ENCODE results near the gene MAGOHB.
"Not testable (repeated sequence)": the region's sequence is repeated elsewhere in the genome, so short reads cannot be mapped to it uniquely, and the experiment has no call there.

MAGOHB gene

DNA sequence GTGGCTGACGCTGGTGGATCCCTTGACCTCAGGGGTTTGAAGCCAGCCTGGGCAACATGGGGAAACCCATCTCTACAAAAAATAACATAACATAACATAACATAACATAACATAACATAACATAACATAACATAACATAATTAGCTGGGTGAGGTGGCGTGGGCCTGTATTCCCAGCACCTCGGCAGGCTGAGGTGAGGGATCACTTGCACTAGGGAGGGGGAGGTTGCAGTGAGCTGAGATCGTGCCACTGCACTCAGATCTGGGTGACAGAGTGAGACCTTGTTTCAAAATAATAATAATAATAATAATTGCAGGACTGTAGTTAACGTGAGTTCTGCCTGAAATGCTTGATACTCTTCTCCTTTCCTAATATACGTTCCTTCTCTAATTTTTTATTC is 1.3 kb downstream of the MAGOHB start:
- DNase-seq (ENCODE audit: low spot score) = no peak

DNA sequence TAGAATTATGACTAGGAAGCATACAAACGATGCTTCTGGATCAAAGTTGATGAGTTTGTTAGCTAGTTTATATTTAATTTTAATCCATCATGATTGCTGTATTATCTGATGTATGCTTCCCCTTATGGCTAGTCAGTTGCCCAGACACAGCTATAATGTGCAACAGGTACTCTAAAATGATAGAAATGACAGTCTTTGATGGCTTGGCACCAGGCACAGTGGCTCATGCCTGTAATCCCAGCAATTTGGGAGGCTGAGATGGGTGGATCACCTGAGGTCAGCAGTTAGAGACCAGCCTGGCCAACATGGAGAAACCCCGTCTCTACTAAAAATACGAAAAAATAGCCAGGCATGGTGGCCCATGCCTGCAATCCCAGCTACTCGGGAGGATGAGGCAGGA is 2.2 kb downstream of the MAGOHB start:
- DNase-seq (ENCODE audit: low spot score) = not testable (repeated sequence)

DNA sequence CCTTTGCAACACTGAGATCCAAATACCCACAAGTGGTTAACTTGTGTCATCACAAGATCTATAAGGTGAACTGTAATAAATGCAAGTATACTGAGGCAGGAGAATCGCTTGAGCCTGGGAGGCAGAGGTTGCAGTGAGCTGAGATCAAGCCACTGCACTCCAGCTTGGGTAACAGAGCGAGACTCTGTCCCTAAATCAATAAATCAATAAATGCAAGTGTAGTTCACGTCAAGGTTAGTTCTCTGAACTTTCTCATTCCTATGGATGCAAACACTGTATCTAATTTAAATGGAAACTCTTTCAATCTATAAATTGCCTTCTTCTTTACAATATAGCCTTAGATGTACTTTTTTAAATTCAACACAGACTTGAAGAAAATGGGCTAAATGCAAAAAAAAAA is 3.2 kb downstream of the MAGOHB start:
- DNase-seq (ENCODE audit: low spot score) = no peak

GRCh38 chr12:10607885-10608458 is 5.4 kb downstream of the MAGOHB start:
- DNase-seq (ENCODE audit: low spot score) = peak; percentile 15

DNA sequence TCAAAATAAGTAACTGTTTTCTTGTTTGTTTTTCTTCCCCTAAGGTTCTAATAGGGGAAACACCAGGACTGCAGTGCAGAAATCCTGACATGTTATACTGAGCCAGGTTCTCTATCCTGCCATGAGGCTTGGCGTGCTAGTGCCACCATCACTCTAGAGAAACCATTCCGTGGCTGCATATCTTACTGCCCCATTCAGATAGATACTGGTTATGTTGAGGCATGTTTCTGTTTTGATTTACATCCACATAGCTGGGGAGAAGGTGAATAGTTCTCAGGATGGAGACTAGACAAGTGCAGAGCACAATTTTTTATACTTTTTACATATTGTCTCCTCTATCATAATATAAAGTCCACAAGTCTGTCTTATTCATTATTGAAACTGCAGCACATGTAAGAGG is 11.5 kb downstream of the MAGOHB start:
- no peak for DNase-seq (ENCODE audit: low spot score)

DNA sequence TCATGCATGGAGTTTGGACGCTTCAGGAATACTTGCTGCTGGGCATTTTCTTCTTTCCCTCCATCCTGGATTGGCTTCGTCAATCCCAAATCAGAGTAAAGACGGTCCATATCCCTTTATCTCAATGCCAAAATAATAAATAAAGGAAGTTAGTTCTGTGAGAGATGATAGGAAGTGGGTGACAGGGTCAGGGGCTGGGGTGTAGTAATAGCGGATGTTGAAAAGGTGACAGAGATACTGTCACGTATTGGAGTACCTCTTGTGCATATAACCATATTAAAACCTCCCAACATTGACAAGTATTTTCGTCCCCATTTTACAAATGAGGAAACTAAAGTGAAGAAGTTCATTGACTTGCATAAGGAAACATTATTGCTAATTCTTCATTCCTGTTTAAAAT is 12.4 kb downstream of the MAGOHB start:
- no peak for DNase-seq (ENCODE audit: low spot score)

GRCh38 chr12:10595881-10596280 is 17.5 kb downstream of the MAGOHB start:
- no peak for DNase-seq (ENCODE audit: low spot score)

GRCh38 chr12:10590966-10591365 is 22.4 kb downstream of the MAGOHB start:
- DNase-seq (ENCODE audit: low spot score) = no peak

DNA sequence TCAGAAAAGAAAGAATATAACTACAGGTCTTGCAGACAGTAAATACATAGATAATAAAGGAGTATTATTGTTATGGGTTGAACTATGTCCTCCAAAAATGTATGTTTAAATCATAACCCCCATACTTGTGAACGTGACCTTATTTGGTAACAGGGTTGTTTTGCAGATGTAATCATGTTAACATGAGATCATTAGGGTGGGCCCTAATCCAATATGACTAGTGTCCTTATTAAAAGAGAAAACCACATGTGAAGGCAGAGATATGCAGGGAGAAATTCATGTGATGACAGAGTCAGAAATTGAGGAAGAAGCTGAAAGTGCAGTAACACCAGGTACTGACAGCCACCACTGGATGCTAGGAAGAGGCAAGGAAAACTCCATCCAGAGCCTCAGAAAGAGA is 29.0 kb downstream of the MAGOHB start:
- DNase-seq (ENCODE audit: low spot score) = no peak

GRCh38 chr12:10582704-10583103 is 30.7 kb downstream of the MAGOHB start:
- DNase-seq (ENCODE audit: low spot score) = no peak

DNA sequence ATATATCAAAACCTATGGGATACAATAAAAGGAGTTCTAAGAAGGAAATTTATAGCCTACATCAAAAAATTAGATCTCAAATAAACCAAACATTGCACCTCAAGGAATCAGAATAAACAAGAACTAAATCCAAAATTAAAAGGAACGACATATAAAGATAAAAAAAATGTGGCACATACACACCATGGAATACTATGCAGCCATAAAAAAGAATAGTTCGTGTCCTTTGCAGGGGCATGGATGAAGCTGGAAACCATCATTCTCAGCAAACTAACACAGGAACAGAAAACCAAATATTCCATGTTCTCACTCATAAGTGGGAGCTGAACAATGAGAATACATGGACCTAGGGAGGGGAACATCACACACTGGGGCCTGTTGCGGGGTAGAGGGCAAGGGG is 31.3 kb downstream of the MAGOHB start:
- DNase-seq (ENCODE audit: low spot score) = not testable (repeated sequence)

DNA sequence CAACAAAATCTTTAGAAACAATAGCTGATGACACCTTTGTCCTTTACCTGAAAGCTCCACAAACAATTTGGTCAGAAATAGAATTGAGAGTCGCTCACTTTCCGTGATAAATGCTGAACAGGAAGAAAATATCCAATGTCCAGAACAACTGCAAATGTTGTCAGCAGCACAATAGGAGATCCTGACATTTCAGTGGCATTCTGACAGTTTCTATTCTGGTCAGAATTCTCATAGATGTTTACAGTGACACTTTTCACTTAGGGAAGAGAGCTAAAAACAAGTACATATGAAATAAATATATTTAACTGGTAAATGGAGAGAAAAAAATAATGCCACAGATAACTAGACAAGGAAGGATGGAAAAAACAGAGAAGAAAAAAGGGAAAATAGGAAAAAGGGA is 39.1 kb downstream of the MAGOHB start:
- DNase-seq (ENCODE audit: low spot score) = no peak

DNA sequence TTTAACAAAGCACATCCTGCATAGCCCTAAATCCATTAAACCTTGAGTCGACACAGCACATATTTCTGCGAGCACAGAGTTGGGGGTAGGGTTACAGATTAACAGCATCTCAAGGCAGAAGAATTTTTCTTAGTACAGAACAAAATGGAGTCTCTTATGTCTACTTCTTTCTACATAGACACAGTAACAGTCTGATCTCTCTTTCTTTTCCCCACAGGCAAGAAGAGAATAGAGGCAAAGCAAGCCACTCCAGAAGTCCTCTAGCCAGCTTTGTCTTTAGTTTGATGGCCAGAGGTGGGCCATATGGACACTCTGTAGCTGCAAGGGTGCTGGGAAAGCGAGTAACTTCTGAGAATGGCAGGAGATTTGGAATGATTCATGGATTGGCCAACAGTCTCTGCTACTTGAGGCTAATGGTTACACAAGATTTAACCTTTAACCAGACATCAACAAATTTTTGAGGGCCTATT is 41.4 kb downstream of the MAGOHB start:
- DNase-seq (ENCODE audit: low spot score) = not testable (repeated sequence)

DNA sequence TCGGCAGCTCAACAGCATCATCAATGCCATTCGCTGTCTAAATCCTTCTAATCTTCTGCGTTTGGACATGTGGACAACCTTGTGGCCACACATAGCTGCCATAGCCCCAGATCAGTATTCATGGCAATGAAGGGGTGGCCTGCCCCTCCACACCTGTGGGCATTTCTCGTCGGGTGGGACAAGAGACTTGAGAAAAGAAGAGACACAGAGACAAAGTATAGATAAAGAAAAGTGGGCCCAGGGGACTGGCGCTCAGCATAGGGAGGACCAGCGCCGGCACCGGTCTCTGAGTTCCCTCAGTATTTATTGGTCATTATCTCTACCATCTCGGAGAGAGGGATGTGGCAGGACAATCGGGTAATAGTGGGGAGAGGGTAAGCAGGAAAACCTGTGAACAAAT is 42.3 kb downstream of the MAGOHB start:
- DNase-seq (ENCODE audit: low spot score) = no peak

- DNase-seq (ENCODE audit: low spot score) = no peak
Observed at GRCh38 chr12:10567813-10568212, 45.6 kb downstream of the MAGOHB start.

DNA sequence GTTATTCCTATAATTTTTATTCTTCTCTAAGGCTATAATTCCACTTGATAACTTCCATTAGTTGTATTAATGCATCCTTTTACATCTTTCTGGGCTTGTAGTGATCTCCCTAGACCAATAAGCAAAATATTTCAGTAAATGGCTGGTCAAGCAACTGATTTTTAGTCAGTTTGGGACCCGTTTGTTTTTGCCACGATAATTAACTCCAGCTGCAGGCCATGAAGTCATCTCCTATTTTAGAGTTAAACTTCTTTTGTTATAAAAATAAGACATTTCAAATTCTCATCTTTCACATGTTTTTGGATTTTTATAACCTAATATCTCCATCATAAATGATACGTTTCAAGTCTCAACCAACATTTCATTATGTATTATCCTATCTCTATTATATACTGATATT is 49.4 kb downstream of the MAGOHB start:
- DNase-seq (ENCODE audit: low spot score) = no peak

GRCh38 chr12:10563002-10563401 is 50.4 kb downstream of the MAGOHB start:
- no peak for DNase-seq (ENCODE audit: low spot score)

DNA sequence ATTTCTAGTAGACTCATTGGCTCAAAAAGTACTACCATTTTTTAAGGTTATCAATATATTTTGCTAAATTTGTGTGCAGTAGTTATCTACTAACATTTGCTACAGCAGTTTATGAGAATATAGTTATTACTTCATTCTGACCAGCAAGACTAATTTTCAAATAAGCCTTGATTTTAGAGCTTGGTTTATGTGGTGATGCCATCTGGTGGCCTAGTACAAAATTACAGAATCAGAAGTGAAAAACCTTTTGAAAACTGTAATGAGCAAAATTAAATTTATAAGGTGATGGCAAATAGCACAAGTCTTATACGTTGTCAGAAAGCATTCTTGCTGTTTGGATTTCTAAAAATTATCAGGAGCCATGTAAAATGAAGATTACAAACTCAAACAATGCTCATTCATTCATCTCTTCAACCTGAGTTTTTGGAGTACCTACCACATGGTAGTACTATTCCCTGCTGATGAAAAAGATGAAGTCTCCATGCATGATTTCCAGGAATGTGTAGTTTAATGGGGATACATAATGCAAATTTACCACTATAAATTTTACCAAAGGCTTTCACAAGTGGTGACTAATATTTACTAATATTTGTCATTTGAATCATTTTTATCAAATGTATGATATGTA is 51.0 kb downstream of the MAGOHB start:
- peak; percentile 54 for DNase-seq (ENCODE audit: low spot score)

- no peak for DNase-seq (ENCODE audit: low spot score)
Observed at GRCh38 chr12:10559244-10559643, 54.2 kb downstream of the MAGOHB start.

DNA sequence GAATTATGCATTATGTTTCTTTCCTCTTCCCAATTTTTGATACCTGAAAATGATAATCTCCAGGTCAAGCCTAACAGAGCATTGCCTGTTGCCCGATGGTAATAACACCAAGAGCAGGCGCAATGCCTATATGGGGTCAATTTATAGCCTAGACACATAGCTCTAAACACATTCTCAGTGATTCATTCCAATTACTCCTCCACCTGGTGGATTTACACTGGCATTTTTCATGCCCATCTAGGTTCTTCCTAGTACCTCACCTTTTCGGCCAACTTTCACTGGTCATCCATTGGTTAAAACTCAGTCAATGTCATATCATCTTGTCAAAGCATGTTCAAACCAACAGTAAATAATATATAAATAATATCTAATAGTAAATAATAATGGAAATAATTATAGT is 54.6 kb downstream of the MAGOHB start:
- no peak for DNase-seq (ENCODE audit: low spot score)

- no peak for DNase-seq (ENCODE audit: low spot score)
Observed at GRCh38 chr12:10558301-10558700, 55.1 kb downstream of the MAGOHB start.

DNA sequence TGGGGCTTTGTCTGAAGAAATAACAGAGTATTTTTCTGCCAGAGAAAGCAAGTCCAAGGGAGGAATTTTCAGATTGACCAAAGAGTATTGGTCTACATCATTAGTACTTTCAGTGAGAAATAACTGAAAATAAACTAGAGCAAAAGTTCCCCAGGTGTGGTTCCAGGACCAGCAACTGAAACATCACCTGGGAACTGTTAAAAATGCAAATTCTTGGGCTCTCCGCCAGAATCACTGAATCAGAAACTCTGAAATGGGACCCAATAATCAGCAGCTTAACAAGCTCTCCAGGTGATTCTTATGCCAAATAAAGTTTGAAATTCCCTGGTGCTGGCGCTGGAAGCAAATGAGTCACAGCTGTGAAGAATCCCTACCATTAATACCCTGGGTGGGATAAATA is 55.6 kb downstream of the MAGOHB start:
- DNase-seq (ENCODE audit: low spot score) = no peak

DNA sequence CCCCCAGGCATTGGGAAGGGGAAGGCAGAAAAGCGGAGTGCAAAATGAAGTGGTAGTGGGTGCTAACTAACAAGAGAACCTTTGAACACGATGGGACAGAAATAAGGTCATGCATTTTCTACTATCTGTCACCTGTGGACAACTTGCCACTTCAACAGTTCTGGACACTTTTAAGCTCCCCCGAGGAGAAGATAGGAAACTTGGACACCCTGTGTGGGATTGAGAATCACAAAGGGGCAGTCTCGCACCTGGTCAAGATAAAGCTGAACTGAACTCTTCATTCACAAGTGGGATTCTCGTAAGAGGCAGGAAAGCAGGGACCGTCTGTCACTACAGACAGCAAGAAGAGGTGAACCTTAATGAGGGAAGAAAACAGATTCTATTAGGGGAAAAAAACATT is 56.1 kb downstream of the MAGOHB start:
- DNase-seq (ENCODE audit: low spot score) = no peak

- DNase-seq (ENCODE audit: low spot score) = no peak
Observed at GRCh38 chr12:10554756-10555481, 58.5 kb downstream of the MAGOHB start.
